Measurements from ENCODE around the gene RAB40A. TPM values are rescaled to one million over a fixed set of nuclear protein-coding genes. Genes with fewer than 3 reads are reported as not detected.

The RAB40A gene
- total RNA-seq, 1 donor from 2014 or later = 0.45 TPM

DNA sequence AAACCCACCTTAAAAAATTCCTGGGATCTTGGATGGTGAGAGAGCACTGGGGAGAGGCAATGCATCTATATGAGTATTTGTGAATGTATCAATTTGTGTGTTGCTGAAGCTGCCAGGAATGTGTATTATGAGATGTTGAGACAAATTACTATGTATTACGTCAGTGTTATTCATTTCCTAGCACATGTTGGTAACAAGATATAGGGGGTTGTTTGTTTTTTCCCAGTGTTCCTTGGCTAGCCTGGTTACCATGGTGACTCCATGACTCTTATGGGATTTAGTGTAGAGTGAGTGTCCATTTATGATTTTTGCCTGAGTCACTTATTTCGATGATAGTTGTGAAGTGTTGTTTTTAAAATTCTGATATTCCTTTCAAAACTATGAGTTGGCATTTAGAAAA, 65.6 kb downstream of the RAB40A start:
- Mint-ChIP-seq H3K27ac (ENCODE audit: unreplicated experiment) (peak overlapping the region; percentile 62), H3K36me3 (ENCODE audit: low read depth) (no peaks in the 10 kb centered on the region), H3K27me3 (ENCODE audit: low read depth) (no peaks in the 10 kb centered on the region), H3K4me1 (ENCODE audit: low read depth) (peaks cover 9% of the 10 kb centered on the region), H3K4me3 (ENCODE audit: unreplicated experiment) (no peak overlapping the region), H3K9me3 (ENCODE audit: low read depth) (peaks cover 7% of the 10 kb centered on the region)
- DNase-seq (ENCODE audit: low spot score) = no peak
- no peak for TF ChIP-seq CTCF (IDR thresholded peaks at IDR 0.05)

Other genes starting within 250 kb of the RAB40A start
- gene TCEAL5, start 242.7 kb downstream of the RAB40A start, total RNA-seq = not detected in 3 replicates
- gene BEX2, start 208.5 kb downstream of the RAB40A start, total RNA-seq = 1.7 to 7.3 TPM (median 6.9 TPM) in 3 replicates
- 12.0 to 16.5 TPM (median 15.8 TPM) in 3 replicates for gene TCEAL7, start 189.2 kb downstream of the RAB40A start, total RNA-seq
- 83.5 to 95.6 TPM (median 87.0 TPM) in 3 replicates for gene TCEAL9, start 163.0 kb downstream of the RAB40A start, total RNA-seq
- 139 to 196 TPM (median 148 TPM) in 3 replicates for gene BEX3, start 143.0 kb downstream of the RAB40A start, total RNA-seq
- gene TCEAL4, start 66.0 kb upstream of the RAB40A start, total RNA-seq = 84.5 to 91.5 TPM (median 88.0 TPM) in 3 replicates
- gene TCEAL3, start 88.5 kb upstream of the RAB40A start, total RNA-seq = 40.0 to 40.8 TPM (median 40.2 TPM) in 3 replicates
- 26.7 to 27.7 TPM (median 27.2 TPM) in 3 replicates for gene TCEAL1, start 109.5 kb upstream of the RAB40A start, total RNA-seq
- 540 to 567 TPM (median 545 TPM) in 3 replicates for gene MORF4L2, start 167.2 kb upstream of the RAB40A start, total RNA-seq
- gene TMEM31, start 191.4 kb upstream of the RAB40A start, total RNA-seq = not detected in 3 replicates

All from chondrocyte (in vitro differentiated cells).